IMR-90 (cell line): ENCODE data around the gene PSD. TPM values are rescaled to one million over a fixed set of nuclear protein-coding genes. Genes with fewer than 3 reads are reported as not detected.

Source experiments
- ATAC-seq: fragments of 200-7000 bp; cut with Tn5 transposase; 2 replicates; pipeline ENCODE4 v1.9.1; 2020; ENCODE audit warnings: low read depth, mild to moderate bottlenecking, moderate library complexity
- BruUV-seq: library from RNA; stranded (reverse); fragments of 400-500 nt; replicated peaks from 2 replicates; lab custom pipeline; 2021; lab: Mats Ljungman, UMichigan
- CTCF ChIA-PET: fragments of 300-600 bp; formaldehyde crosslinking; extraction: SDS; loops from one replicate; lab custom pipeline; 2021; ENCODE audit warnings: antibody characterized with exemption; lab: Yijun Ruan, JAX
- POLR2A ChIA-PET: fragments of 300-600 bp; sonication (Branson Sonifier 250); formaldehyde crosslinking; loops from one replicate; lab custom pipeline; 2022; ENCODE audit warnings: antibody characterized with exemption; ENCODE audit not compliant: unreplicated experiment; lab: Charles Lee
- DNase-seq: peaks from one replicate; pipeline ENCODE4 v3.0.0; 2013
- H2AFZ ChIP-seq: replicated peaks from 2 replicates; pipeline ENCODE3; 2013; ENCODE audit warnings: low read length, mild to moderate bottlenecking; ENCODE audit not compliant: poor library complexity
- H2AK5ac ChIP-seq: 2 replicates; pipeline ENCODE4 v1.6.1; 2013; ENCODE audit warnings: low read depth, low read length, inconsistent platforms
- H2AK9ac ChIP-seq: replicated peaks from 2 replicates; pipeline ENCODE3; 2013; ENCODE audit warnings: mild to moderate bottlenecking, low read depth, low read length, moderate library complexity; ENCODE audit not compliant: poor library complexity
- H2BK120ac ChIP-seq: 2 replicates; pipeline ENCODE4 v1.6.1; 2013; ENCODE audit warnings: low read depth, low read length, inconsistent platforms
- H2BK15ac ChIP-seq: 3 replicates; pipeline ENCODE4 v1.6.1; 2013; ENCODE audit warnings: low read depth, low read length, inconsistent platforms
- H2BK20ac ChIP-seq: 2 replicates; pipeline ENCODE4 v1.6.1; 2013; ENCODE audit warnings: low read depth, mild to moderate bottlenecking, inconsistent platforms, low read length, moderate library complexity
- H2BK5ac ChIP-seq: 2 replicates; pipeline ENCODE4 v1.6.1; 2013; ENCODE audit warnings: mild to moderate bottlenecking, low read depth, low read length, inconsistent platforms; ENCODE audit not compliant: poor library complexity, severe bottlenecking
- H3K14ac ChIP-seq: replicated peaks from 2 replicates; pipeline ENCODE4 v1.6.1; 2013; ENCODE audit warnings: low read depth, low read length, inconsistent platforms
- H3K18ac ChIP-seq: 2 replicates; pipeline ENCODE4 v1.6.1; 2013; ENCODE audit warnings: low read depth, low read length, control low read depth
- H3K23ac ChIP-seq: 2 replicates; pipeline ENCODE4 v1.6.1; 2013; ENCODE audit warnings: low read depth, low read length, inconsistent platforms
- H3K27ac ChIP-seq: 2 replicates; pipeline ENCODE4 v1.5.1; 2013; ENCODE audit warnings: mild to moderate bottlenecking, control low read depth, low read length; ENCODE audit not compliant: insufficient read depth
- H3K27me3 ChIP-seq: 2 replicates; pipeline ENCODE4 v1.6.1; 2013; ENCODE audit warnings: low read length; ENCODE audit not compliant: control insufficient read depth, insufficient read depth
- H3K36me3 ChIP-seq: 2 replicates; pipeline ENCODE4 v1.6.1; 2013; ENCODE audit warnings: low read length, mixed read lengths; ENCODE audit not compliant: control insufficient read depth, insufficient read depth
- H3K4ac ChIP-seq: 2 replicates; pipeline ENCODE4 v1.6.1; 2013; ENCODE audit warnings: low read depth, low read length, inconsistent platforms
- H3K4me1 ChIP-seq: 2 replicates; pipeline ENCODE4 v1.6.1; 2013; ENCODE audit warnings: low read length, mixed read lengths; ENCODE audit not compliant: control insufficient read depth, insufficient read depth
- H3K4me2 ChIP-seq: 2 replicates; pipeline ENCODE4 v1.6.1; 2013; ENCODE audit warnings: low read depth, mild to moderate bottlenecking, control low read depth, low read length, moderate library complexity
- H3K4me3 ChIP-seq: 2 replicates; pipeline ENCODE4 v1.5.1; 2013; ENCODE audit warnings: low read depth, mild to moderate bottlenecking, control low read depth, low read length, moderate library complexity; ENCODE audit not compliant: insufficient read depth
- H3K56ac ChIP-seq: 2 replicates; pipeline ENCODE4 v1.6.1; 2013; ENCODE audit warnings: low read length, inconsistent platforms; ENCODE audit not compliant: insufficient read depth; ENCODE audit errors: extremely low read depth
- H3K79me1 ChIP-seq, 2 experiments: 2 replicates each; pipeline ENCODE4 v1.6.1; 2013; ENCODE audit warnings: low read length in 2 of 2, inconsistent platforms in 1 of 2, low read depth in 1 of 2
- H3K9ac ChIP-seq: 2 replicates; pipeline ENCODE4 v1.6.1; 2013; ENCODE audit warnings: low read depth, low read length, control low read depth
- H3K9me1 ChIP-seq: 2 replicates; pipeline ENCODE4 v1.6.1; 2013; ENCODE audit warnings: low read length, inconsistent platforms; ENCODE audit not compliant: insufficient read depth
- H3K9me3 ChIP-seq: 2 replicates; pipeline ENCODE4 v1.6.1; 2013; ENCODE audit warnings: low read length; ENCODE audit not compliant: control insufficient read depth, insufficient read depth
- H4K20me1 ChIP-seq: 2 replicates; pipeline ENCODE4 v1.6.1; 2013; ENCODE audit warnings: low read length, inconsistent platforms; ENCODE audit not compliant: insufficient read depth
- H4K5ac ChIP-seq: 2 replicates; pipeline ENCODE4 v1.6.1; 2013; ENCODE audit warnings: mild to moderate bottlenecking, low read depth, low read length, control low read depth
- H4K8ac ChIP-seq, 2 experiments: 2 replicates each; pipeline ENCODE4 v1.6.1; 2013; ENCODE audit warnings: low read depth in 2 of 2, low read length in 2 of 2, control low read depth in 1 of 2, inconsistent platforms in 1 of 2
- H4K91ac ChIP-seq: 2 replicates; pipeline ENCODE4 v1.6.1; 2013; ENCODE audit warnings: low read depth, low read length, inconsistent platforms; ENCODE audit not compliant: insufficient read depth
- CEBPB ChIP-seq: IDR thresholded peaks from 2 replicates; pipeline ENCODE4 v1.6.1; 2012; ENCODE audit warnings: low read depth, low read length, improper control_type of control experiment
- CTCF ChIP-seq: conservative IDR thresholded peaks from 2 replicates; pipeline ENCODE4 v1.5.1; 2012; ENCODE audit warnings: mild to moderate bottlenecking, low read depth, low read length, improper control_type of control experiment
- MAFK ChIP-seq: IDR thresholded peaks from 2 replicates; pipeline ENCODE4 v1.6.1; 2012; ENCODE audit warnings: low read depth, low read length, improper control_type of control experiment
- MAZ ChIP-seq: IDR thresholded peaks from 2 replicates; pipeline ENCODE4 v1.6.1; 2012; ENCODE audit warnings: low read depth, mild to moderate bottlenecking, low read length, improper control_type of control experiment, moderate library complexity, borderline replicate concordance
- POLR2A ChIP-seq: IDR thresholded peaks from 2 replicates; pipeline ENCODE4 v1.6.1; 2012; ENCODE audit warnings: mild to moderate bottlenecking, low read depth, low read length
- RCOR1 ChIP-seq: IDR thresholded peaks from 2 replicates; pipeline ENCODE4 v1.6.1; 2012; ENCODE audit warnings: mild to moderate bottlenecking, low read length, improper control_type of control experiment; ENCODE audit not compliant: insufficient replicate concordance
- RFX5 ChIP-seq: IDR thresholded peaks from 2 replicates; pipeline ENCODE4 v1.8.0; 2012; ENCODE audit warnings: low read depth, mild to moderate bottlenecking, low read length, moderate library complexity
- SMC3 ChIP-seq: fragments of 150-350 bp; IDR thresholded peaks from 2 replicates; pipeline ENCODE4 v1.6.1; 2016; ENCODE audit warnings: low read depth, mild to moderate bottlenecking, antibody characterized with exemption, low read length, moderate library complexity
- USF2 ChIP-seq: fragments of 150-350 bp; IDR thresholded peaks from 2 replicates; pipeline ENCODE4 v1.6.1; 2017; ENCODE audit warnings: mild to moderate bottlenecking, antibody characterized with exemption, low read length, low read depth
- WGBS, 2 experiments: methylation state at CpG; one replicate each; pipeline versions ENCODE4 v1.1.5 to v1.1.7; 2013; ENCODE audit warnings: missing lambda C conversion rate in 2 of 2; ENCODE audit not compliant: insufficient read length in 1 of 2; ENCODE audit errors: extremely low coverage in 2 of 2; 5-methylcytosine and 5-hydroxymethylcytosine counted together
- dilution Hi-C: fragments of 300-500 bp; cut with HindIII; formaldehyde crosslinking; loops from one replicate; pipeline ENCODE4 v1.14.3; 2018; ENCODE audit warnings: low sequenced_read_pairs; ENCODE audit not compliant: unreplicated experiment
- in situ Hi-C: fragments of 300-500 bp; cut with MboI; formaldehyde crosslinking; loops from 3 replicates; pipeline ENCODE4 v1.14.3; 2019; ENCODE audit warnings: low sequenced_read_pairs, inconsistent platforms, mixed read lengths
- intact Hi-C: fragments of 100-400 bp; cut with micrococcal nuclease; formaldehyde crosslinking; loops from 2 replicates; pipeline ENCODE4 v1.10.0; 2022
- polyA plus RNA-seq, 3 experiments: library from polyadenylated mRNA; depleted of rRNA; stranded (reverse); fragments of >200 nt; gene quantifications; 2 replicates each; pipeline ENCODE4 v1.2.3, GENCODE V29; 2012; ENCODE audit warnings: low replicate concordance in 1 of 3
- total RNA-seq: library from RNA; depleted of rRNA; stranded (reverse); fragments of >200 nt; gene quantifications from 2 replicates; pipeline ENCODE4 v1.2.3, GENCODE V29; 2012

PSD gene
- total and polyA plus RNA-seq, 2 of the 4 experiments (the other 2 are of a cell fraction): 2.0 to 4.4 TPM

- BruUV-seq: no TSS peak
- H2BK120ac ChIP-seq: peak overlapping the region; percentile 57; the same call in 1 of the 2 replicates
- peaks cover 7% of the 10 kb centered on the region; the same call in 1 of the 2 replicates for H3K9me1 ChIP-seq
- peak overlapping the region; percentile 89 for H4K5ac ChIP-seq
- H3K56ac ChIP-seq: peak overlapping the region; percentile 75
- H3K9ac ChIP-seq: peak overlapping the region; percentile 89
- ChIA-PET POLR2A (no interaction called here), CTCF (interaction anchor here (0.9 kb wide), 1 partner anchor 79 kb away, joined by 3 read pairs; no protein-coding TSS in a partner anchor)
- H2BK15ac ChIP-seq: peak overlapping the region; percentile 30; the same call in 1 of the 3 replicates
- H4K20me1 ChIP-seq: no peaks in the 10 kb centered on the region
- H2BK5ac ChIP-seq: peak overlapping the region; percentile 72
- H3K23ac ChIP-seq: peak overlapping the region; percentile 91
- intact Hi-C loops (loop anchor here (1.0 kb wide), 1 partner anchor 149 kb away; no protein-coding TSS in a partner anchor), dilution Hi-C loops (no loop called here), in situ Hi-C loops (no loop called here)
- 50% methylated on average over 2 of the region's 4 CpGs; no CpG with 5 or more reads in 1 of the 2 experiments for WGBS, 2 experiments
- H2AFZ ChIP-seq: peak overlapping the region; percentile 96
- H3K4ac ChIP-seq: peak overlapping the region; percentile 81
- peak overlapping the region; percentile 85 to 99 for H4K8ac ChIP-seq
- H4K91ac ChIP-seq: peak overlapping the region; percentile 85
- H3K27me3 ChIP-seq: no peaks in the 10 kb centered on the region
- no peak for DNase-seq
- peak overlapping the region; percentile 95 for H3K14ac ChIP-seq
- no peaks in the 10 kb centered on the region for H3K9me3 ChIP-seq
- peak overlapping the region; percentile 70 for H3K4me3 ChIP-seq
- peak overlapping the region; percentile 72 for H2AK9ac ChIP-seq
- no peak overlapping the region for H2BK20ac ChIP-seq
- no peak for TF ChIP-seq CTCF
- TF ChIP-seq MAZ: no peak
- TF ChIP-seq SMC3: no peak
- no peak for TF ChIP-seq RFX5
- no peak for TF ChIP-seq MAFK
- TF ChIP-seq CEBPB: no peak
- no peak for TF ChIP-seq POLR2A
- no peak for TF ChIP-seq USF2
- no peak for TF ChIP-seq RCOR1
- peak overlapping the region; percentile 35 for H3K18ac ChIP-seq
- H3K4me2 ChIP-seq: peak overlapping the region; percentile 94
- H3K27ac ChIP-seq: peak overlapping the region; percentile 85
- ATAC-seq: peak; percentile 22
- peak overlapping the region; percentile 45 for H2AK5ac ChIP-seq
- no peaks in the 10 kb centered on the region for H3K36me3 ChIP-seq
- H3K4me1 ChIP-seq: peaks cover 15% of the 10 kb centered on the region
- peaks cover 9 to 26% of the 10 kb centered on the region in 2 experiments for H3K79me1 ChIP-seq
Measured at GRCh38 chr10:102431452-102432124, 13.0 kb upstream of the PSD start.
